Caki2 (cell line): ENCODE data around the gene CYB5A. TPM values are rescaled to one million over a fixed set of nuclear protein-coding genes. Genes with fewer than 3 reads are reported as not detected.

Experiments
- total RNA-seq: library from RNA; depleted of rRNA; stranded (reverse); fragments of >200 nt; shearing (Covaris generic); gene quantifications from 2 replicates; pipeline ENCODE4 v1.2.3, GENCODE V29; 2014; ENCODE audit warnings: low replicate concordance; rRNA removed

The CYB5A gene
- total RNA-seq, 1 experiment from 2014 or later = 25.3 TPM

Other genes starting within 250 kb of the CYB5A start
- gene FBXO15, start 144.1 kb downstream of the CYB5A start, total RNA-seq = 0.10 and 2.0 TPM in 2 replicates
- gene TIMM21, start 143.4 kb downstream of the CYB5A start, total RNA-seq = 15.5 and 31.9 TPM in 2 replicates
- gene C18orf63, start 23.9 kb upstream of the CYB5A start, total RNA-seq = not detected in 2 replicates
- gene DIPK1C, start 165.3 kb upstream of the CYB5A start, total RNA-seq = not detected in 2 replicates
- gene CNDP2, start 204.4 kb upstream of the CYB5A start, total RNA-seq = 86.5 and 107 TPM in 2 replicates
- gene CNDP1, start 242.5 kb upstream of the CYB5A start, total RNA-seq = not detected in 2 replicates